ENCODE results near the gene RAC2.

The RAC2 gene

GRCh38 chr22:37187891-37188761 is 55.9 kb downstream of the RAC2 start, which contains the start of gene C1QTNF6:
Gene C1QTNF6, minus strand, starts transcription at chr22:37188247. Its CDS starts 34 bp downstream, at chr22:37188213.
- no peak for DNase-seq (ENCODE audit: low read depth)

- no peak for DNase-seq (ENCODE audit: low read depth)
Measured at GRCh38 chr22:37187552-37187890, 56.5 kb downstream of the RAC2 start.

- DNase-seq (ENCODE audit: low read depth): no peak
Measured at GRCh38 chr22:37186997-37187522, 57.0 kb downstream of the RAC2 start.

DNA sequence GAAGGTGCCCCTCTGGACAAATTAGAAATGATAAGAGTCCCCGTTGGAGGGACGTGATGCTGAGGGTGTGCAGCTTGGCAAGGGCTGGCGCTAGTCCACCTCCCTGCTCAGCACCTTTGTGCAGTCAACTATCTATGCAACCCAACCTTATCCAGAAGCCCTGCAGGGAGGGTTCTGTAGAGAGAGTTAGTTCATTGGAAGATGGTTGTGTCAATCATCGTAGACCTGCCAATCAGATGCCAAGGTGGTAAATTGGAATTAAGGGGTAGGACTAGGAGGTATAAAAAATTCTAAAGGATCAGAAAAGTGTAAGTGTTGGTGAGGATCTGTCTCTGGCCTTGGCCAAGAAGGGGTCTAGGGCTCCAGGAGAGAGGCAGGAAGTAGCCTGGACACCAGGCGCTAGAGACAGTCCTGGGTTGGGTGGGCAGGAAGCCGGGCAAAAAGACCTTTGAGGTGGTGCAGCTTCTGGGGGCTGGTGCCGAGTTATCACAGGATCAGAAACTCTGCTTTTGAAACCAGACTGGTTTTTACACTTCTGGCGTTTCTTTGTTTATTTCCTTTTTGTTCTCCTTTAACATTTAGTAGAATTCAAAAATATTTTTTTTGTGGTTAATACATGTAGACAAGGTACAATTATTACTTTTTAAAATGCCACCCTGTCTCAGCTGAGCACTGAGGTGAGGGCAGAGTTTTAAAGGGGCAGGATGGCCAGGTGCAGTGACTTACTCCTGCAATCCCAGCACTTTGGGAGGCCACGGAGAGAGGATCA is 57.7 kb downstream of the RAC2 start:
- DNase-seq (ENCODE audit: low read depth): peak; percentile 33

GRCh38 chr22:37185646-37186227 is 58.3 kb downstream of the RAC2 start:
- DNase-seq (ENCODE audit: low read depth): no peak

DNA sequence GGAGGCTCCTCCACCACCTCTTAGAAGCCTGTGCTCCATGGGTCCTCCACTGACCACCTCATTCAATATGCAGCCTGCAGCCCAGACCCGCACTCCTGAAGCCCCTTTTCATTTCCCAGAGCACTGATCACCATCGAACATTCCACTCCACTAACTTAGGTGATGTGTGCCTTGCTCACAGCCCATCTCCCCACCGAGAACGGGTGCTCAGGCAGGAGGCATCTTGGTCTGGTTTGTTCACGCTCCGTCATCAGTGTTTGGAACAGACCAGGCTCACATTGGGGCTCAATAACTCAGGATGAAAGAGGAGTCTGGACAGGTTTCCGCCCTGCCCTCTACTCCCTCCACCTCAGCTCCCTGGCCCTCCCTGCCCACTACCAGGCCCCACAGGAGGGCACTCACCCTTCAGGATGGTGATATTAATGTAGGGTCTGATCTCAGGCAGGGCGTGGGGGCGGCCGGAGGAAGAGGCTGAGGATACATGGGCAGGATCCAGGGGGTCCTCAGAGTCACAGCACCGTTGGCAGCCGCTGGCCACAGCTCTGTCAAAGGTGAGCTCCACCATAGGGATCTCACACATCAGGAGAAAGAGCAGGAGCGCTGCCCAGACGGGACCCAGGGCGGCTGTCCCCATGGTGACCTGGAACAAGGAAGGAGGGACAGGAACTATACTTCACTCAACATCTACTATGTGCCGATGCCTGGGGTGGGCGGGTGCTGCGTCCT is 59.1 kb downstream of the RAC2 start:
- no peak for DNase-seq (ENCODE audit: low read depth)

DNA sequence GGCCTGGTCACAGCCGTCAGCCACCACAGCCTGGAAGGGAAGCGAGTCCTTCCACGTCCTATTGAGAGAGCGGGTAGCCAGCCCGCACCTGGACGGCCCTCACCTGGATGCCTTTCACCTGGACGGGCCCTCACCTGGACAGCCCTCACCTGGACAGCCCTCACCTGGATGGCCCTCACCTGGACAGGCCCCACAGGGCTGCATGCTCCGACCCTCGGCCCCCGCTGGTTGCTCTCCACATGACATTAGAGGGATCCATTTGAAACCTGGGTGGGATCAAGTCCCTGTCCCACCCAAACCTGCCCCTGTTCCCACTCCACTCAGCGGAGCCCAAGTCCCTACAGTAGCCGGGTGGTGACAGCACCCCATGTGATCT is 59.7 kb downstream of the RAC2 start:
- no peak for DNase-seq (ENCODE audit: low read depth)

DNA sequence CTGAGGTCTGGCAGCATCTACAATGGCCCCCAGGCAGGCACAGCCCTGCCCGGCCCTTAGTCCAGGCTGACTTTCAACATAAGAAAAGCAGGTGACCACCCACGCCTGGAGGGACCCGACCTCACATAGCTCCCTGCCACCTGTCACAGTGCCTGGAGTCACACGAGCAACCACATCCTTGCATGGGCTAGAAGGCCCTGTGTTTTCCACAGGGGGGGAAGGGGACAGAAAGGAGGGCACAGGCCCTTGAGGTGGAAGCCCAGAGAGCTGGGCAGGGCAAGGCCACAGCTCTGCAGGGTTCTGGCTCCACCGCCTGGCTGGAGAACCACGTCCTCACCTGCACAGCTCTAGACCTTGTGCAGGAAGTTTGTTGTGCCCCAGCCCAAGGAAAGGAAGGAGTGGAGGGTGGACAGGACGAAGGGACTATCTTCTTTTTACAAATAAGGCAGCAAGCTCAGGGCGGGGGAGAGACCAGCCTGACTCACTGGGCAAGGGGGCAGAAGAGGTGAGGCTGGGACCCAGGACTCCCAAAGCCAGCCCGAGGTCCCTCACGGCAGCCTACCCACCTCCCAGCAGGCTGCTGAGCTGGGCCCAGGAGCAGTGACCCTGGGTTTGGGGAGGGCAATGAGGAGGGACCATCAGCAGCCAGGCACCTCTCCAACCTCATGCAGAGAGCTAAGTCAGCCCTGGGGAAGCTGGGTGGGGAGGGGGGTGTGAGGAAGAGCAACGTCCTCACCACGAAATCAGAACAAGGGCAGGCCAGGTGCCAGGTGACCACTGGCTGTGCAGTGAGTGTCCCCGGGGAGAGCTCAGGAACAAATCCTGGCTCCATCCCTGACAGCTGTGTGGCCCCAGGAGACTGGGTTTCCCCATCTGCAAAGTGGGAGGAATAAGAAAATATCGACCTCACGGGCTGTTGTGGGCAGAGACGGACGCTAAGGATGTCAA is 60.4 kb downstream of the RAC2 start:
- no peak for DNase-seq (ENCODE audit: low read depth)

GRCh38 chr22:37182949-37183245 is 61.2 kb downstream of the RAC2 start:
- DNase-seq (ENCODE audit: low read depth): no peak

GRCh38 chr22:37182101-37182948 is 61.7 kb downstream of the RAC2 start:
- DNase-seq (ENCODE audit: low read depth): no peak

DNA sequence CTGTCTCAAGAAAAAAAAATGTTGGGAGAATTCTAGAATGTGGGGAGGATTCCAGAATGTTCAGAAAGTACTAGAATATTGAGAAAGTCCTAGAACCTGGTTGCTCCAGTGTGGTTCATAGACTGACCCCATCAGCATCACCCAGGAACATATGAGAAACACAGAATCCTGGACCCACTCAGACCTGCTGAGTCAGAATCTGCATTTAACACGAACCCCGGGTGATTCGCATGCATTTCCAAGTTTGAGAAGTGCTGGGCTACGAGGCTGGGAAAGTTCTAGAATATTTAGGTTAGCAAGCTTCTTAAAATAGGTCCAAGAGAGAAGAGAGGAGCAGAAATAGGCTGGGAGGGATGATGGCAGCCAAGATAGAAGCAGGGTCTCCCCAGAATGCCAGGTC is 62.4 kb downstream of the RAC2 start:
- no peak for DNase-seq (ENCODE audit: low read depth)

- no peak for DNase-seq (ENCODE audit: low read depth)
Measured at GRCh38 chr22:37180531-37181231, 63.4 kb downstream of the RAC2 start.

DNA sequence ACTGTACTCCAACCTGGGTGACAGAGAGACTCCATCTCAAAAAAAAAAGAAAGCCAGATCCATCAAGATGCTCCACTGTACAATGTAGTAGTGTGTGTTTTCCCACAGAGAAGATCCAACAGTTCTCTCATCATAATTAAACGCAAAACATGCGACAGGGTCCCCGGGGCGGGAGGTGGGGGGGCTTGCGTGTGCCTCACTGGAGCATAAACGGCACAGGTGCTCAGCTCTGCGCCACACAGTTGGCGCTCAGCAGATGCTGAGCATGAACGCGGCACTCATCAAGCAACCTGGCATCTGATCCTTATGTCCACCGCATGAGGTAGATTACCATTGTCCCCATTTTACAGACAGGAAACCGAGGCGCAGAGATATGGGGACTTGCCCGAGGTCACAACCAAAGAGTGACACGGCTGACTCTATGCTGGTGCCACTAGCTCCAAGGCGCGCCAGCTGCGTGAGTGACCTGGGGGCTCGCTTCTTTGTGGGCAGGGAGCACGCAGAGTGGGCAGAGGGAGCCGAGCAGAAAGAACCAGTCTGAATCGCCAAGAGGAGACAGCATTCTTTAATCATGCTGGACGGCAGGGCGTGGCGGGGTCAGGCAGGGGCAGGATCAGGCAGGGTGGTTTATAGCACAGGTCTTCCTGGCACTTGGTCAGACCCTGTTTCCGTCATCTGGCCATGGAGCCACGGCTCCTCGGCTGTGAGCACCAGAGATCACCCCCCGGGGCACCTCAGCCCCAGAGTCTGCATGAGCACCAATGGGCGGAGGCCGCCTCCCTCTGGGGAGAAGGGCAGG is 64.2 kb downstream of the RAC2 start:
- DNase-seq (ENCODE audit: low read depth): no peak

DNA sequence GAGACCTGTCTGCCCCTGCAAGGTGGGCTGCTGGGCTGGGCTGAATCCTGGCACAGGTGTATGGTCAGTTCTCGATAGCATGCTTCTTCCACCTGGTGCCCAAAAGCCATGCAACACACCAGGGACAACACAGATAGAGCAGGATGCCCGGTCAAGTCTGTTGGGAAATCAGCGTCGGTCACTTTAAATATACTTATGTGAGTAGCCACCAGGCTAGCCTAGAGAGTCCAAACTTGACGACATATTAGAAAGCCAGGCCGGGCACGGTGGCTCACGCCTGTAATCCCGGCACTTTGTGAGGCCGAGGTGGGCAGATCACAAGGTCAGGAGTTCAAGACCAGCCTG is 65.0 kb downstream of the RAC2 start:
- DNase-seq (ENCODE audit: low read depth): no peak

DNA sequence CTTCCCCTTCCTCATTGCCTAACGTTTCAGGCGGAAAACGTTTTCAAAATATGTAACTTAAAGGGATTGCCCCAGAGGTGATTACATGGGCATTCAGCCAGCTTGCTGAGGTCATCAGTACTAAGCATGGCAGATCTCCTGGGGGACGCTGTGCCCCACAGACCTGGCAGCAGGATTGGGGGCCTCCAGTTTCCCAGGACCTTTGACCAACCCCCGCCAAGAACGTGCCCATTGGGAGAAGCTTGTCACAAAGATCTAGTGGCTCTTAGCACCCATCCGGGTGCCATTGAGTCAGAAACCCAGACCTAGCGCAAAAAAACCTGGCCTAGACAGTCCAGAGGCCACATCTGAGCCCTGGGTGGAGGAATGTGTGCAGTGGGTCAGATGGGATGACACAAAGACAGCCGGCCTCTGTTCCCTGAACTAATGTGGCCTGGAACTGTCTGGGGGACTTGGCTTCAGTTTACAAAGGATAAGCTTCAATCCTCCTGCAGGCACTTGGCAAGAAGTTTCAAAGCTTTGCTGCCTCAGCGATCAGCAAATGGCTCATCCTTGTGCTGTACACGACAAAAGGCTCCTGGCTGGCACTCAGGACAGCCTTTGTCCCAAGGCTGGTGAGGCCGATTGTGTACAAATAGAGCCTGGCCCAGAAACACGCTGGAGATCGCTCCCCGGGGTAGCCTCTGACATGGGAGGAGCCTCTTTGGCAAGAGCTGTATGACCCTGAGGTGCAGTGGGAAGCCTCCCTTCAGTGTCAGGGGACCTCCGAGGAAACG is 65.5 kb downstream of the RAC2 start:
- DNase-seq (ENCODE audit: low read depth): no peak

DNA sequence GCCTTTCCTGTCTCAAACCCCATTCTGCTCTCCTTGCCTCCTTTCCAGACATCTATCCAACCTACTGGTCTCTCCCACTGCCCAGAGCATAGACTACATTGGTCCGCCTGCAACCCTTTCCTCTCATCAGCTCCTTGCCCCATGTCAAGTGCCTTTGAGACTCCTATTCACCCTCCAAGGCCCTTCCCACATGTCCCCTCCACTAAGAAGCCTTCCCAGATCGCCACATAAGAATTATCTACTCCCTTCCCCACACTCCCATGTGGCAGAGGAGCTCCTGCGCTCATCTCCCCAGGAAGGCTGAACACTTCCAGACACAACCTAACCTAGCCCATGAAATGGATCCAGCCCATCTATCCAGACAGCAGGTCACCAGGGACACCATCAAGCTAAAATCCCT is 66.3 kb downstream of the RAC2 start:
- no peak for DNase-seq (ENCODE audit: low read depth)

GRCh38 chr22:37177221-37177620 is 66.8 kb downstream of the RAC2 start:
- no peak for DNase-seq (ENCODE audit: low read depth)

GRCh38 chr22:37176464-37177061 is 67.5 kb downstream of the RAC2 start:
- DNase-seq (ENCODE audit: low read depth): no peak

All from activated gamma-delta T cell treated with anti-CD3 and anti-CD28 coated beads, Interleukin-2, amount 50 U/mL, for 16 hours (primary cell).